Activated CD4-positive, alpha-beta T cell treated with anti-CD3 and anti-CD28 coated beads, Interleukin-2, amount 50 U/mL, for 16 hours (primary cell): Measurements from ENCODE around the gene DAAM1.

Source experiments
- DNase-seq: peaks from one replicate; pipeline ENCODE4 v3.0.0-alpha.2; 2020

Gene DAAM1

GRCh38 chr14:59346329-59346728 lies 157.9 kb downstream of the DAAM1 start:
- no peak for DNase-seq

DNA sequence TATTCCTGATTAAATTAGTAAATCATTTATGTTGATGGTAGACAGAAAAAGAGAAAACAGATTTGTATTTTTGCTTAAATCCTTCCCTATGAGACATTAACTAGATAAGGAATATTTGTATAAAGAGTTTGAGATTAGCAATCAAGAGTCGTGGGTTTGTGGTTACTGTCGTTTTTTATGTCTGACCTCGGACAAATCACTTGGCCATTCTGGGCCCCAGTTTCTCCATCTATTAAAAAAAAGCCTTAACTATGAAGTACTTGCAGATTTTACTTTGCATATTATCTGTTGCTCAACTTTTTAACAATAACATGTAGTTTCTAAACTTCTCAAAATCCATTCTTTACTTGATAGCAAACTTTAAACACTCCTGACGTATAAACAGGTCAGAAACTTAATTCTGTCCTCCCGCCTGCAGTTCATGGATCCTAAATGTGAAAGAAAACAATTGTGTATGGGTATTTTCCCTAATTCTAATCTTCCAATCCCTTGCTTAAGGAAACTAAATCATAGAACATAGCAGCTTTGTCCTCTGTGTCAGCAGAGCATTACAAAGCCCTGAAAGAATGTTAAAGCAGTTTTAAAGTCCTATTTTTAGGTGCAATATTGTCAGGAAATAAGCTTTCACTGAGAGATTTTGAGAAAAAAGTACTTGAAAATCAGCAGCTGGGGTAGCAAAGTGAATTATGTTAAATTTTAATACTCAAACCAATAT lies 158.5 kb downstream of the DAAM1 start:
- DNase-seq: no peak

GRCh38 chr14:59347511-59347900 lies 159.0 kb downstream of the DAAM1 start:
- DNase-seq: no peak

GRCh38 chr14:59347915-59348314 lies 159.4 kb downstream of the DAAM1 start:
- no peak for DNase-seq

DNA sequence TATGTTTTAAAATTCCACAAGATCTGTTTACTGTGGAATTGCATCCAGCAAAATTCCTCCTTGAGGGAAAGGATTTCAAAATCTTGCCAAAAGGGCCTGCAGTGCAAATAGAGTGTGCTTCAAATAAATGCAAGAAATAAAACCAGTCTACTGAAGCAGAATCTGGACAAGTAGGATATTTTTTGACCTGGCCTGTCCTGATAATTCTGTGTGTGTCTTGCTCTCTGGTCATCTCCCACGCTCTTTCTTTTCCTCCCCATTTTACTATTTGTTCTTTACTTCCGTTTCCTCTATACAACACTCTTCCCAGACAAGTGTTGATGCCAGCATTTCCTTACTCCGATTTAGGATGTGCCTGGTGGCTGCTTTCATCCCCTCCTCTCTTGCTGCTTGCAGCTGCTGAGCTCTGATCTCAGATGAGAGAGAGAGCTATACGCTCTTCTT lies 160.8 kb downstream of the DAAM1 start:
- DNase-seq: no peak

DNA sequence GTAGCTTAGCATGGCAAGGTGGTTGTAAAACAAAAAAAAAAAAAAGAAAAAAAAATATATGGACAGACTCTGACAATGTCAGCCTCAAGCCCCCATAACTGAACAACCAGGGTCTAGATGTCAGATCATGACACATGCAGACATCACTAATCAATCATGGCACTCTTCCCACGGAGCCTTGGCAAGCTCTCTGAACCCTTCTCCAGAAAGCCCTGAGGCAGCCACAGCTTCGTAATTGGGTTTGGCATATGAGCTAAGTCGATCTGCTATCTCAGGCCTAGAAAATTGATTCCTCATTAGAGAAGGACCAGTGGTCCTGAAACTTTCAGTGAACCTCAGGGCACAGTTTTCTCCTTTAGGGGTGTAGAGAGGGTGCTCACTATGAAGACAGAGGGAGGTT lies 164.5 kb downstream of the DAAM1 start:
- no peak for DNase-seq

DNA sequence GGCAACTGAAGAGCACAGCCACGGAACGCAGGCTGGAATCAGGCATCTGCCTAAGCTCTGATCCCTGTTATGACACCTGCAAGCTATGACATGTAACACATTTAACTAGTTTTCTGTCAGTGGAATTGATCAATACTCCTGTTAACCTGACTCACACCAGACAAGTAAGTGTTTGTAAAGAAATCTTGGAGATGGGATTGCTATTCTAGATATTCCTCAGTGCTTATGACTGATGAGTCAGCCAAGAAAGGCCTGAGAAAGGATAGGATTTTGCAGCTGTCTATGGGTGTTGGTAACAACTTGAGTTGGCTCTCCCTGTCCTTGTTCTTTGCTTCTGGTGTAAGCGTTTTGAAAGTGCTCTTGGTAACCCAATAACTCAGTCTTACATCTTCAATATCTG lies 166.2 kb downstream of the DAAM1 start:
- no peak for DNase-seq

GRCh38 chr14:59355091-59355490 lies 166.6 kb downstream of the DAAM1 start:
- no peak for DNase-seq

GRCh38 chr14:59356312-59356711 lies 167.8 kb downstream of the DAAM1 start:
- no peak for DNase-seq

GRCh38 chr14:59356767-59357166 lies 168.3 kb downstream of the DAAM1 start:
- DNase-seq: no peak

DNA sequence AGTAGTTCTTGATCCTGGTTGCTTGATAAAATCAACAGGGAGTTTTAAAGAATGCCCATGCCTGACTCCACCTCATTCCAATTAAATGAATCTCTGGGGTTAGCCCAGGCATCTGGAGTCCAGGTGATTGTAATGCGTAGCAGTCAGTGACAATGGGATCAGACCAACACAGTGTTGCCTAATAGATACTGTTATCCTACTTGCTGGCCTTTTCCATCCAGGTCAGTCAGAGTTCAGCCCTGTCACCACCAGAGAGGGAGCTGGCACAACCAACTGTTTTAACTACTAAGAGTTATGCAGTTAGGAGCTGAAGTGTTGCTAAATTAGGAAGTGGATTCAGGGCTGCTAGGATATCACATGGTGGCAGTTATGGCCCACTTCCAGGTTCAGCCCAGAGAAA lies 169.6 kb downstream of the DAAM1 start:
- DNase-seq: no peak

GRCh38 chr14:59358784-59359183 lies 170.3 kb downstream of the DAAM1 start:
- no peak for DNase-seq

DNA sequence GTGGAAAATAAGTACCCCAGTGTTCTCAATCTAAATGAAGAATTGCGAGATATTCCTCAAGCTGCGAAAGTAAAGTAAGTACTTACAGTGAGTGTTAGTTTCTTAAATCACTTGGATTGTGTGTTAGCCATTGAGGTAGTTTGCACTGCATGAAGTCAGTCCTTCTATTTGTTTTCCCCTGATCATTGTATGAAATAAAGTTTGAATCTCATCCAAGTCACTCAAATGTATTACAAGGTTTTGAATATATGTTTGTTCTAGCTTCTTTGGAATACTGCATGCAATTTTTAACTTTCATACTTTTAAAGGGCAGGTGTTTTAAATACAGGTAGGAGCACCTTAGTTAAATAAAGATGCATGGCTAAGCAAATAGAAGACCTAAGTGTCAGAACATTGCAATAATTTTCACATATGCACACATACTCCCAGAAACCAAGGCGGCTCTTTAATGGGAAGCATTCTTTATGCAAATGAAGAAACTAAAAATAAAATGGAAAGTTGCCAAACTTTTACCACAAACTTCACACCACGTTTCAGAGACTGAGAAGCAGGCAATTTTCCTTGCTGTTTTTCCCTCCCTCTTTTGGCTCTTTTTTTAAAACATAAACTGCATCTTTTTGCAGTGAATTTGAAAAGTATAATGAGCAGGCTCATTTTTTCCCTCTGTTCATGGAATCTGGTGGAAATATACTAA lies 171.1 kb downstream of the DAAM1 start:
- no peak for DNase-seq

GRCh38 chr14:59360233-59360632 lies 171.8 kb downstream of the DAAM1 start:
- DNase-seq: no peak

DNA sequence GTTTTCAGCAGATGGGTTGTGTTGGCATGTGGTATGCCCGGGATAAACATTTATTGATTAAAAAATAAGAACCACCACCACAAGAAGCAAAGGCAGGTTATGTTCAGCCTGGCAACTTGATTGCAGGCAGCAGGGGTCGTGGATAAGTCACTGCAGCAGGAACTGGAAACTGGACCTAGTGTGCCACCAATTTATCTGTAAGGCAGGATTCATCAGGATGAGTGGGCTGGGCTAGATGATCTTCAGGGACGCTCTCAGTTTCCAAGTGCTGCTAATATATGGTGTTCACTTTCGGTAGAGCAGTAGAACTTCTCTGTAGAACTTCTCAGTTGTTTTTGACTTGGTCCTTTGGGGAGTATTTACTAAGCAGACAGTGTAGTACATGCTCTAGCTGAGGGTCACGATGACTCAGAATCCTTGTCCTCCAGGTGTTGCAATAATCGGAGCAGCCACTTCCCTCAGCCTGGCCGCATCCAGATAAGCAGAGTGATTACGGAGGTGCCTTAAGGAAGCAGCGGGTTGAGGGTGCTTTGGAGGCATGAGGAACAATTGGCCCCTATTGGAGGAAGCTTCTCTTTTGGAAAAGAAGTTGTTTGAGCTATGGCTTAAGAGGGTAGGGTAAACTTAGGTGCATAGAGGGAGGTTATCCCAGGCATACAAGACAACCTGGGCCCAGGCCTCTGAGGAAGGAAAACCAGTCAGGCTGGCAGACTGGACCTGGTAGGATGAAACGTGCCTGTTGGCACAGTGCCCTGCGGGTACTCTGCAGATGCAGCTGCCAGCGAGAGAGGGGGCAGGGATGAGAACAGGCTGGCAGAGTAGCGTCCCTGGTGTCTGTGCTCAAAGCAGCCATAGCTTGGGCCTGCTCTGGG lies 172.7 kb downstream of the DAAM1 start:
- no peak for DNase-seq

DNA sequence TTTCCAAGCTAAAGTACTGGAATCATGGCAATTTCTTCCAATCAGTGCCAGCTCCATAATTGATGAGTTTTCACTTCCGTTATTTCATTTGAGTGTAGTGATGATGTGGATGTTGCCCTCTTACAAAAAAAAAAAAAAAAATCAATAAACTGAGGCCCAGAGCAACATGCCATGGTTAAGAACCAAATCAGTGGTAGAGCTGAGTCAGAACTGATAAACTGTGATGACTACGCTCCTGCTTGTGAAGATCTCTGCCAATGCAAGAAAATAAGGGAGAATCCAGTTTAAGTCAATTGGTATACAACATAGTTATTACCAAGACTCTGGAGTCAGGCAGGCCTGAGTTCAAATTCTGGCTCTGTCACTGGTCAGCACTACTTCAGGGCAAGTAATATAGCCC lies 174.0 kb downstream of the DAAM1 start:
- peak; percentile 8 for DNase-seq

DNA sequence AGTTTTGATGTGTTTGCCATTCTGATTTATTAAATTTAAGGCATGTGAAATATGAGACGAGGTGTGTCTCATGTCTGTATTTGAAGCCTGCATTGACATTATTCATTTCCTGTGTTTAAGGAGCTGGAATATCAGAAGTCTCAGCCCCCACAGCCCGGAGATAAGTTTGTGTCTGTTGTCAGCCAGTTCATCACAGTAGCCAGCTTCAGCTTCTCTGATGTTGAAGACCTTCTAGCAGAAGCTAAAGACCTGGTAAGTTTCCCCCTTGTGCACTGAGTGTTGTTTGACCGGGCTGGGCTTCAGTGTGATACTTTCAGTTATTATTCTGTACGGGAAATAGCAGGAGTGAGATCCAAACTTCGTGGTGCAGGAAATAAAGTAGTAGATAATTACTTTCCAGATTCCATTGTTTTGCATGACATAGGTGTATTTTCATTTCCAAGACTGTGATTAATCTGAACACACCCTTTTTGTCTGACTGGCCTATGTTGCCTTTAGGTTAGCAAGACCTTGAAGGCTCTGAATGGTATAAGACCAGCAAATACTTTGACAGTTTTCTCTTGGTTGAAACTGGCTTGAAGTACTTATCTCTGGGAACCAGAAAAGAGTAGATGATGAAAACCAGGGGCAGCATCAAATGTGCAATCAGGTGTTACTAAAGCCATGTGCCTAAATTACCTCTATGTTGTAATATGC lies 175.2 kb downstream of the DAAM1 start:
- no peak for DNase-seq

DNA sequence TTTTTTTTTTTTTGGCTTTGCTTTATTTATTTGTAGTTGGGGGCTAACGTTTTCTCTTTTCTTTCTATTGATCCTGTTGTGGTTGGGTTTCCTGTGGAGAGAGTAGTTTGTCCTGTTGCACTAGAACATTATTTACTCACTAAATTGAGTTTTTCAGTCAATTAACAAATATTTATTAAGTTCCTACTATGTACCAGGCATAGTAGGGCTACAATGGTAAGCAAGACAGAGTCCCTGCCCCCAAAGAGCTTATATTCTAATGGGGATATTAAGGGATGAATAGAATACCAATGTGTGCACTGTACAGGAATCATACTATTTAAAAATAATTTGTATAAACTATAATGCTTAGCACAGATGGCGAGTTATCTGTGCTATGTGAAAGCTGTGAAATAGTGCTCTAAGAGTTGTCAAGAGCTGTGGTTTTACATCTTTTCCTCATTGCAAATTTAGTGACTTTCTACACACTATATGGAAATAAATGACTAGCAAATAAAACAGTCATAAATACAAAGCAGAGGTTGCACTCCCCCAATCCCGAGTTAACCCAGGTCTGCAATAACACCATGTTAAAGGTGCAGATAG lies 181.8 kb downstream of the DAAM1 start:
- DNase-seq: no peak

DNA sequence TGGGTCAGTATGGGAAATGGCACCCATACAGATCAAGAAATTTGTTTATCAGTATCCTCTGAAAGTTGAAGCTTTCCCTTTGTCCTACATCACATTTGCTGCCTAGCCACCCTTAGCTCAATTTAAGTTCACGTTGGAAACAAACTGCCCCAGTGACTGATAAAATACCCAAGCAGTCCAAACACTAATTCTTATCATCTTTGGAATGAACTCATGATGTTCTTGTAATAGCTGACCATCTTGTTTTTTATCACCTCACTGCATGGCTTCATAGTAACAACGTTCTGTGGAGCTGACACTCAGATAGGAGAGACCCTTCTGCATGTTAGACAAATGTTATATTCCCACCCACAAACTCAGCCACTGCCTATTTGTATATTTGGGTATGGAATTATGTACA lies 183.3 kb downstream of the DAAM1 start:
- no peak for DNase-seq

GRCh38 chr14:59374048-59374447 lies 185.6 kb downstream of the DAAM1 start:
- DNase-seq: no peak

DNA sequence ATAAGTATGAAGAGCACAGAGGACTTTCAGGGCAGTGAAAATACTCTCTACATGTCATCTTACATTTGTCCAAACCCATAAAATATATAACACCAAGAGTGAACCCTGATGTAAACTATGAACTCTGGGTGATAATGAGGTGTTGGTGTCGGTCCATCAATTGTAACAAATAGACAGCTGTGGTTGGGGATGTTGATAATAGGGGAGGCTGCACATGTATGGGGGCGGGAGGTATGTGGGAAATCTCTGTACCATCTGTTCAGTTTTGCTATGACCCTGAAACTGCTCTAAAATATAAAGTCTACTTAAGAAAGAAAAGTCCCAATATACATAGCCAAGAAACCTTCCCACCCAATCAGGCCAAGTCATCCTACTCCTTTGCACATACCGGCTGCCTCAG lies 188.2 kb downstream of the DAAM1 start:
- DNase-seq: no peak

GRCh38 chr14:59377491-59377890 lies 189.0 kb downstream of the DAAM1 start:
- DNase-seq: no peak
